Gastroesophageal sphincter (tissue), 4 donors: ENCODE measurements around the gene FAM83C. TPM values are rescaled to one million over a fixed set of nuclear protein-coding genes. Genes with fewer than 3 reads are reported as not detected.

Source experiments
- ATAC-seq: fragments of 150-250 bp; one replicate; pipeline ENCODE4 v1.9.1; 2016; ENCODE audit warnings: mild to moderate bottlenecking, moderate library complexity
- H3K27ac ChIP-seq, 4 donors: fragments of 200-600 bp; sonication (generic) in 3 of 4; 1 replicate in 3 of 4; 2 replicates in 1 of 4; pipeline ENCODE4 v1.5.1; 2016 to 2019
- H3K27me3 ChIP-seq: fragments of 200-600 bp; sonication (generic); one replicate; pipeline ENCODE4 v1.5.1; 2019
- H3K36me3 ChIP-seq, 2 donors: fragments of 200-600 bp; sonication (generic); one replicate each; pipeline ENCODE4 v1.5.1; 2019; ENCODE audit warnings: control low read depth in 1 of 2
- H3K4me1 ChIP-seq, 3 donors: fragments of 200-600 bp; sonication (generic); 1 replicate in 2 of 3; 2 replicates in 1 of 3; pipeline ENCODE4 v1.5.1; 2016 to 2019; ENCODE audit warnings: control low read depth in 2 of 3
- H3K4me3 ChIP-seq, 2 donors: fragments of 200-600 bp; sonication (generic); one replicate each; pipeline ENCODE4 v1.5.1; 2019; ENCODE audit warnings: mild to moderate bottlenecking in 1 of 2, moderate library complexity in 1 of 2
- H3K9me3 ChIP-seq, 3 donors: fragments of 200-600 bp; sonication (generic); one replicate each; pipeline ENCODE4 v1.5.1; 2017 to 2019; ENCODE audit warnings: control low read depth in 2 of 3
- CTCF ChIP-seq, 4 experiments: fragments of 200-600 bp in 2 of 4; fragments of 450-650 bp in 2 of 4; sonication (generic) in 1 of 4; IDR thresholded peaks; one replicate each; pipeline ENCODE4 v1.5.1; 2017 to 2019; ENCODE audit warnings: antibody characterized with exemption in 4 of 4, mild to moderate bottlenecking in 2 of 4, moderate library complexity in 2 of 4
- EP300 ChIP-seq: sonication (generic); formaldehyde crosslinking; IDR thresholded peaks from one replicate; pipeline ENCODE4 v1.6.1; 2017; ENCODE audit warnings: antibody characterized with exemption, mild to moderate bottlenecking
- POLR2A ChIP-seq, 2 donors: fragments of 450-650 bp; IDR thresholded peaks; one replicate each; pipeline ENCODE4 v1.6.1; 2017; ENCODE audit warnings: antibody characterized with exemption in 2 of 2, mild to moderate bottlenecking in 2 of 2, moderate library complexity in 1 of 2
- POLR2AphosphoS5 ChIP-seq: sonication (generic); formaldehyde crosslinking; IDR thresholded peaks from one replicate; pipeline ENCODE4 v1.6.1; 2017; ENCODE audit warnings: antibody characterized with exemption
- WGBS, 2 donors: methylation state at CpG; one replicate each; pipeline ENCODE4 v1.1.5; 2018; ENCODE audit warnings: low coverage in 1 of 2; 5-methylcytosine and 5-hydroxymethylcytosine counted together
- total RNA-seq, 4 donors: library from RNA; depleted of rRNA; stranded (reverse); fragments of >200 nt; gene quantifications; one replicate each; pipeline ENCODE4 v1.1.0, GENCODE V29; 2016

Gene FAM83C
- total RNA-seq, 4 donors from 2014 or later: 1.4 TPM; not detected in 3

GRCh38 chr20:35312318-35312717 is 20.1 kb upstream of the FAM83C start:
- TF ChIP-seq CTCF (IDR thresholded peaks at IDR 0.05): no peak
- TF ChIP-seq POLR2AphosphoS5: no peak
- no peak for TF ChIP-seq EP300
- no peak for TF ChIP-seq POLR2A (IDR thresholded peaks at IDR 0.05)
- no peaks in the 10 kb centered on the region for H3K9me3 ChIP-seq
- H3K27ac ChIP-seq: no peak overlapping the region
- WGBS, 2 donors: 50% methylated on average over 1 of the region's 1 CpG; no CpG with 5 or more reads in 1 of the 2 donors
- H3K4me1 ChIP-seq: peaks cover 4 to 17% (median 5%) of the 10 kb centered on the region in 3 donors
- no peaks in the 10 kb centered on the region for H3K27me3 ChIP-seq
- no peak overlapping the region for H3K4me3 ChIP-seq
- no peak for ATAC-seq
- peaks cover 0 to 44% of the 10 kb centered on the region in 2 donors for H3K36me3 ChIP-seq

- no peaks in the 10 kb centered on the region for H3K27me3 ChIP-seq
- WGBS, 2 donors: 93 to 98% methylated on average over 5 of the region's 5 CpGs
- H3K36me3 ChIP-seq: peaks cover 0 to 44% of the 10 kb centered on the region in 2 donors
- peaks cover 6 to 22% (median 10%) of the 10 kb centered on the region in 3 donors for H3K4me1 ChIP-seq
- H3K9me3 ChIP-seq: no peaks in the 10 kb centered on the region
- no peak for TF ChIP-seq POLR2AphosphoS5
- TF ChIP-seq CTCF (IDR thresholded peaks at IDR 0.05): no peak
- no peak for TF ChIP-seq POLR2A (IDR thresholded peaks at IDR 0.05)
- no peak for TF ChIP-seq EP300
- ATAC-seq: no peak
- no peak overlapping the region for H3K4me3 ChIP-seq
- H3K27ac ChIP-seq: no peak overlapping the region
These were observed 19.6 kb upstream of the FAM83C start for GRCh38 chr20:35311822-35312221.

- 71 to 93% methylated on average over 1 to 2 of the region's 2 CpGs for whole genome bisulfite sequencing, 2 donors
- ATAC-seq: no peak
- Histone ChIP-seq H3K9me3 (no peaks in the 10 kb centered on the region), H3K36me3 (peaks cover 0 to 45% of the 10 kb centered on the region in 2 donors), H3K27ac (no peak overlapping the region), H3K27me3 (no peaks in the 10 kb centered on the region), H3K4me3 (no peak overlapping the region), H3K4me1 (peaks cover 6 to 26% (median 10%) of the 10 kb centered on the region in 3 donors)
- TF ChIP-seq POLR2A (IDR thresholded peaks at IDR 0.05) (no peak), CTCF (IDR thresholded peaks at IDR 0.05) (no peak), POLR2AphosphoS5 (no peak), EP300 (no peak)
These were observed 19.2 kb upstream of the FAM83C start for GRCh38 chr20:35311409-35311808.

- peak; percentile 57 for ATAC-seq
- H3K4me1 ChIP-seq: peaks cover 6 to 54% (median 20%) of the 10 kb centered on the region in 3 donors
- H3K36me3 ChIP-seq: peaks cover 0 to 23% of the 10 kb centered on the region in 2 donors
- H3K9me3 ChIP-seq: no peaks in the 10 kb centered on the region
- peak overlapping the region in 3 of 4 donors; percentile 51 to 61 (median 58) for H3K27ac ChIP-seq
- no peaks in the 10 kb centered on the region for H3K27me3 ChIP-seq
- WGBS, 2 donors: 54 to 58% methylated on average over 2 to 10 of the region's 13 CpGs
- TF ChIP-seq POLR2A (IDR thresholded peaks at IDR 0.05) (no peak), CTCF (IDR thresholded peaks at IDR 0.05) (no peak), POLR2AphosphoS5 (peak; percentile 69), EP300 (no peak)
- H3K4me3 ChIP-seq: no peak overlapping the region
These were observed 15.7 kb upstream of the FAM83C start for GRCh38 chr20:35307666-35308653.
